Stimulated activated CD4-positive, alpha-beta T cell treated with anti-CD3 and anti-CD28 coated beads, TNF-alpha, amount 100 ng/mL, for 4 hours (primary cell): ENCODE measurements around the gene CPEB1.
"Not testable (repeated sequence)": the region's sequence is repeated elsewhere in the genome, so short reads cannot be mapped to it uniquely, and the experiment has no call there.

ENCODE experiments used
- DNase-seq, 3 experiments: peaks; one replicate each; pipeline ENCODE4 v3.0.0-alpha.2; 2020; ENCODE audit warnings: low read depth in 3 of 3

Gene CPEB1

GRCh38 chr15:82513587-82513986 lies 133.6 kb downstream of the CPEB1 start:
- DNase-seq, result not testable (repeated sequence)

- DNase-seq, result not testable (repeated sequence)
These were observed 139.5 kb downstream of the CPEB1 start for GRCh38 chr15:82507693-82508092.

GRCh38 chr15:82507087-82507486 lies 140.1 kb downstream of the CPEB1 start:
- not testable (repeated sequence) for DNase-seq

GRCh38 chr15:82505842-82506241 lies 141.3 kb downstream of the CPEB1 start:
- not testable (repeated sequence) for DNase-seq

GRCh38 chr15:82504074-82504473 lies 143.1 kb downstream of the CPEB1 start:
- DNase-seq, result not testable (repeated sequence)

GRCh38 chr15:82502700-82503339 lies 144.3 kb downstream of the CPEB1 start:
- not testable (repeated sequence) for DNase-seq

- not testable (repeated sequence) for DNase-seq
These were observed 146.4 kb downstream of the CPEB1 start for GRCh38 chr15:82500772-82501171.

GRCh38 chr15:82497978-82498377 lies 149.2 kb downstream of the CPEB1 start:
- DNase-seq, result not testable (repeated sequence)
